ELR (cell line): Measurements from ENCODE around the gene VPS13D.

Experiments used
- DNase-seq: peaks from one replicate; pipeline ENCODE4 v3.0.0-alpha.2; 2015; ENCODE audit warnings: low read depth

VPS13D gene

GRCh38 chr1:12232221-12232620 lies 2.4 kb downstream of the VPS13D start:
- DNase-seq = no peak

- DNase-seq = peak; percentile 41
Observed at GRCh38 chr1:12244078-12244477, 14.2 kb downstream of the VPS13D start.

- DNase-seq = no peak
Observed at GRCh38 chr1:12244585-12244984, 14.8 kb downstream of the VPS13D start.

GRCh38 chr1:12245116-12245515 lies 15.3 kb downstream of the VPS13D start:
- no peak for DNase-seq

GRCh38 chr1:12245733-12246132 lies 15.9 kb downstream of the VPS13D start:
- DNase-seq = no peak

- DNase-seq = no peak
Observed at GRCh38 chr1:12246584-12246983, 16.8 kb downstream of the VPS13D start.

GRCh38 chr1:12249181-12249580 lies 19.4 kb downstream of the VPS13D start:
- peak; percentile 23 for DNase-seq

GRCh38 chr1:12249748-12250147 lies 19.9 kb downstream of the VPS13D start:
- no peak for DNase-seq

GRCh38 chr1:12251442-12251841 lies 21.6 kb downstream of the VPS13D start:
- DNase-seq = no peak

- no peak for DNase-seq
Observed at GRCh38 chr1:12255913-12256312, 26.1 kb downstream of the VPS13D start.

GRCh38 chr1:12258272-12258671 lies 28.4 kb downstream of the VPS13D start:
- no peak for DNase-seq

GRCh38 chr1:12269351-12269750 lies 39.5 kb downstream of the VPS13D start:
- DNase-seq = no peak

- no peak for DNase-seq
Observed at GRCh38 chr1:12271033-12271432, 41.2 kb downstream of the VPS13D start.

- DNase-seq = no peak
Observed at GRCh38 chr1:12272770-12273169, 42.9 kb downstream of the VPS13D start.

GRCh38 chr1:12275370-12275769 lies 45.5 kb downstream of the VPS13D start:
- peak; percentile 44 for DNase-seq

- peak; percentile 55 for DNase-seq
Observed at GRCh38 chr1:12276225-12276624, 46.4 kb downstream of the VPS13D start.

- DNase-seq = no peak
Observed at GRCh38 chr1:12279003-12279402, 49.2 kb downstream of the VPS13D start.

- no peak for DNase-seq
Observed at GRCh38 chr1:12279728-12280464, 50.1 kb downstream of the VPS13D start.

- no peak for DNase-seq
Observed at GRCh38 chr1:12282142-12282541, 52.3 kb downstream of the VPS13D start.

GRCh38 chr1:12284486-12284885 lies 54.7 kb downstream of the VPS13D start:
- DNase-seq = no peak

- DNase-seq = peak; percentile 27
Observed at GRCh38 chr1:12285496-12286143, 55.8 kb downstream of the VPS13D start.

- DNase-seq = no peak
Observed at GRCh38 chr1:12287869-12288268, 58.0 kb downstream of the VPS13D start.

GRCh38 chr1:12290828-12291227 lies 61.0 kb downstream of the VPS13D start:
- DNase-seq = no peak

GRCh38 chr1:12293416-12293815 lies 63.6 kb downstream of the VPS13D start:
- DNase-seq = no peak
